HepG2 (cell line): ENCODE measurements around the gene ZSWIM7.

Source experiments
- DPF2 ChIP-seq: sonication (generic); formaldehyde crosslinking; IDR thresholded peaks from 2 replicates; pipeline ENCODE4 v1.4.0; 2020; ENCODE audit warnings: mild to moderate bottlenecking, low read depth, missing genetic modification reagents, borderline replicate concordance
- MAX ChIP-seq: IDR thresholded peaks from 2 replicates; pipeline ENCODE4 v1.6.1; 2012; ENCODE audit warnings: inconsistent platforms
- MIER2 ChIP-seq: IDR thresholded peaks from 2 replicates; pipeline ENCODE4 v1.6.1; 2016; ENCODE audit warnings: missing biosample characterization, missing genetic modification reagents
- MLX ChIP-seq: IDR thresholded peaks from 2 replicates; pipeline ENCODE4 v1.6.1; 2016
- NFRKB ChIP-seq: fragments of 450-650 bp; IDR thresholded peaks from 2 replicates; pipeline ENCODE4 v1.6.1; 2017
- SYNCRIP ChIP-seq: fragments of 200-400 bp; formaldehyde crosslinking; IDR thresholded peaks from 2 replicates; pipeline ENCODE4 v1.6.1; 2018; ENCODE audit warnings: mild to moderate bottlenecking, low read depth, low read length; ENCODE audit not compliant: insufficient read depth
- USF2 ChIP-seq, 2 experiments: sonication (generic) in 1 of 2; formaldehyde crosslinking in 1 of 2; IDR thresholded peaks; 2 replicates each; pipeline versions ENCODE4 v1.5.1 to v1.6.1; 2011 to 2020; ENCODE audit warnings: borderline replicate concordance in 1 of 2, low read depth in 1 of 2, low read length in 1 of 2, mild to moderate bottlenecking in 1 of 2, missing genetic modification reagents in 1 of 2, moderate library complexity in 1 of 2
- ZBTB33 ChIP-seq: sonication (generic); formaldehyde crosslinking; IDR thresholded peaks from 2 replicates; pipeline ENCODE4 v1.4.0; 2020; ENCODE audit warnings: missing genetic modification reagents
- ZNF253 ChIP-seq: sonication (generic); formaldehyde crosslinking; IDR thresholded peaks from 2 replicates; pipeline ENCODE4 v1.8.0; 2022; ENCODE audit warnings: mild to moderate bottlenecking, missing genetic modification reagents, borderline replicate concordance
- ZSCAN12 ChIP-seq: sonication (generic); formaldehyde crosslinking; IDR thresholded peaks from 2 replicates; pipeline ENCODE4 v1.9.0; 2021; ENCODE audit warnings: mild to moderate bottlenecking, missing genetic modification reagents

- TF ChIP-seq MAX (no peak), MIER2 (CRISPR knock-in tag) (no peak), MLX (CRISPR knock-in tag) (no peak), DPF2 (no peak), USF2 (IDR thresholded peaks at IDR 0.05; ENCODE audit: low read depth, low read length) (no peak), USF2 (CRISPR knock-in tag; IDR thresholded peaks at IDR 0.05; ENCODE audit: borderline replicate concordance) (no peak), SYNCRIP (no peak), ZSCAN12 (CRISPR knock-in tag) (no peak), ZNF253 (CRISPR knock-in tag) (no peak), NFRKB (no peak), ZBTB33 (CRISPR knock-in tag) (peak; percentile 20; the same call in 1 of the 2 replicates)
Observed at GRCh38 chr17:15957608-15958307, 41.7 kb downstream of the ZSWIM7 start.
